GM20000 (cell line): ENCODE measurements around the gene OGFOD2.
A peak's percentile ranks its signal among the peaks of the same experiment; 100 is the strongest.
"Not testable (repeated sequence)": the region's sequence is repeated elsewhere in the genome, so short reads cannot be mapped to it uniquely, and the experiment has no call there.

ENCODE experiments used
- DNase-seq: peaks from one replicate; pipeline ENCODE4 v3.0.0; 2012; ENCODE audit warnings: low spot score
- CTCF ChIP-seq: IDR thresholded peaks from 2 replicates; pipeline ENCODE4 v1.5.1; 2012; ENCODE audit warnings: mild to moderate bottlenecking, control low read depth; ENCODE audit errors: extremely low read depth, missing control alignments

OGFOD2 gene

GRCh38 chr12:122934722-122935121 is 40.3 kb upstream of the OGFOD2 start:
- no peak for TF ChIP-seq CTCF
- DNase-seq = peak; percentile 67

GRCh38 chr12:122935318-122935717 is 39.7 kb upstream of the OGFOD2 start:
- TF ChIP-seq CTCF = no peak
- no peak for DNase-seq

GRCh38 chr12:122937622-122938091 is 37.4 kb upstream of the OGFOD2 start:
- TF ChIP-seq CTCF = no peak
- no peak for DNase-seq

- no peak for DNase-seq
- TF ChIP-seq CTCF = no peak
Measured at GRCh38 chr12:122939125-122939524, 35.9 kb upstream of the OGFOD2 start.

GRCh38 chr12:122941351-122941750 is 33.7 kb upstream of the OGFOD2 start:
- not testable (repeated sequence) for DNase-seq

GRCh38 chr12:122942637-122943036 is 32.4 kb upstream of the OGFOD2 start:
- TF ChIP-seq CTCF = no peak

GRCh38 chr12:122943196-122943595 is 31.8 kb upstream of the OGFOD2 start:
- no peak for TF ChIP-seq CTCF
- DNase-seq = no peak

More at GRCh38 chr12:122942637-122943036, 32.4 kb upstream of the OGFOD2 start:
- DNase-seq = no peak

GRCh38 chr12:122944605-122945592 is 30.1 kb upstream of the OGFOD2 start:
- no peak for DNase-seq
- TF ChIP-seq CTCF = no peak
